ENCODE data around the gene WWC2.

The WWC2 gene

GRCh38 chr4:183205709-183206108, 106.7 kb downstream of the WWC2 start:
- no peak overlapping the region for H3K4me3 ChIP-seq (replicated peaks; ENCODE audit: insufficient read depth, low read length)
- H3K27me3 ChIP-seq (ENCODE audit: insufficient read depth, poor library complexity, severe bottlenecking) = peaks cover 4% of the 10 kb centered on the region
- TF ChIP-seq POLR2AphosphoS5 (IDR thresholded peaks at IDR 0.05; ENCODE audit: low read depth) = no peak
- TF ChIP-seq GABPA (IDR thresholded peaks at IDR 0.05; ENCODE audit: low read depth) = no peak
- TF ChIP-seq SPI1 (IDR thresholded peaks at IDR 0.05; ENCODE audit: borderline replicate concordance, low read depth) = no peak
- no peak overlapping the region for H3K27ac ChIP-seq (replicated peaks)
- no peak for DNase-seq (ENCODE audit: low read depth in 1 of 2, low spot score in 1 of 2)

GRCh38 chr4:183211533-183211932, 112.5 kb downstream of the WWC2 start:
- TF ChIP-seq, protein P1, sequence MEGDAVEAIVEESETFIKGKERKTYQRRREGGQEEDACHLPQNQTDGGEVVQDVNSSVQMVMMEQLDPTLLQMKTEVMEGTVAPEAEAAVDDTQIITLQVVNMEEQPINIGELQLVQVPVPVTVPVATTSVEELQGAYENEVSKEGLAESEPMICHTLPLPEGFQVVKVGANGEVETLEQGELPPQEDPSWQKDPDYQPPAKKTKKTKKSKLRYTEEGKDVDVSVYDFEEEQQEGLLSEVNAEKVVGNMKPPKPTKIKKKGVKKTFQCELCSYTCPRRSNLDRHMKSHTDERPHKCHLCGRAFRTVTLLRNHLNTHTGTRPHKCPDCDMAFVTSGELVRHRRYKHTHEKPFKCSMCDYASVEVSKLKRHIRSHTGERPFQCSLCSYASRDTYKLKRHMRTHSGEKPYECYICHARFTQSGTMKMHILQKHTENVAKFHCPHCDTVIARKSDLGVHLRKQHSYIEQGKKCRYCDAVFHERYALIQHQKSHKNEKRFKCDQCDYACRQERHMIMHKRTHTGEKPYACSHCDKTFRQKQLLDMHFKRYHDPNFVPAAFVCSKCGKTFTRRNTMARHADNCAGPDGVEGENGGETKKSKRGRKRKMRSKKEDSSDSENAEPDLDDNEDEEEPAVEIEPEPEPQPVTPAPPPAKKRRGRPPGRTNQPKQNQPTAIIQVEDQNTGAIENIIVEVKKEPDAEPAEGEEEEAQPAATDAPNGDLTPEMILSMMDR (IDR thresholded peaks at IDR 0.05; ENCODE audit: insufficient read depth, low read length) = no peak
- TF ChIP-seq GABPA (IDR thresholded peaks at IDR 0.05; ENCODE audit: low read depth) = no peak
- TF ChIP-seq, protein P2, sequence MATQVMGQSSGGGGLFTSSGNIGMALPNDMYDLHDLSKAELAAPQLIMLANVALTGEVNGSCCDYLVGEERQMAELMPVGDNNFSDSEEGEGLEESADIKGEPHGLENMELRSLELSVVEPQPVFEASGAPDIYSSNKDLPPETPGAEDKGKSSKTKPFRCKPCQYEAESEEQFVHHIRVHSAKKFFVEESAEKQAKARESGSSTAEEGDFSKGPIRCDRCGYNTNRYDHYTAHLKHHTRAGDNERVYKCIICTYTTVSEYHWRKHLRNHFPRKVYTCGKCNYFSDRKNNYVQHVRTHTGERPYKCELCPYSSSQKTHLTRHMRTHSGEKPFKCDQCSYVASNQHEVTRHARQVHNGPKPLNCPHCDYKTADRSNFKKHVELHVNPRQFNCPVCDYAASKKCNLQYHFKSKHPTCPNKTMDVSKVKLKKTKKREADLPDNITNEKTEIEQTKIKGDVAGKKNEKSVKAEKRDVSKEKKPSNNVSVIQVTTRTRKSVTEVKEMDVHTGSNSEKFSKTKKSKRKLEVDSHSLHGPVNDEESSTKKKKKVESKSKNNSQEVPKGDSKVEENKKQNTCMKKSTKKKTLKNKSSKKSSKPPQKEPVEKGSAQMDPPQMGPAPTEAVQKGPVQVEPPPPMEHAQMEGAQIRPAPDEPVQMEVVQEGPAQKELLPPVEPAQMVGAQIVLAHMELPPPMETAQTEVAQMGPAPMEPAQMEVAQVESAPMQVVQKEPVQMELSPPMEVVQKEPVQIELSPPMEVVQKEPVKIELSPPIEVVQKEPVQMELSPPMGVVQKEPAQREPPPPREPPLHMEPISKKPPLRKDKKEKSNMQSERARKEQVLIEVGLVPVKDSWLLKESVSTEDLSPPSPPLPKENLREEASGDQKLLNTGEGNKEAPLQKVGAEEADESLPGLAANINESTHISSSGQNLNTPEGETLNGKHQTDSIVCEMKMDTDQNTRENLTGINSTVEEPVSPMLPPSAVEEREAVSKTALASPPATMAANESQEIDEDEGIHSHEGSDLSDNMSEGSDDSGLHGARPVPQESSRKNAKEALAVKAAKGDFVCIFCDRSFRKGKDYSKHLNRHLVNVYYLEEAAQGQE (IDR thresholded peaks at IDR 0.05; ENCODE audit: insufficient replicate concordance, low read depth) = no peak
- TF ChIP-seq POLR2AphosphoS5 (IDR thresholded peaks at IDR 0.05; ENCODE audit: low read depth) = no peak
- no peak for TF ChIP-seq SPI1 (IDR thresholded peaks at IDR 0.05; ENCODE audit: borderline replicate concordance, low read depth)

GRCh38 chr4:183213996-183214395, 114.9 kb downstream of the WWC2 start:
- no peaks in the 10 kb centered on the region for H3K27me3 ChIP-seq (ENCODE audit: insufficient read depth, poor library complexity, severe bottlenecking)
- TF ChIP-seq GABPA (IDR thresholded peaks at IDR 0.05; ENCODE audit: low read depth) (no peak), SPI1 (IDR thresholded peaks at IDR 0.05; ENCODE audit: borderline replicate concordance, low read depth) (no peak)
- TF ChIP-seq, protein P1 (IDR thresholded peaks at IDR 0.05; ENCODE audit: insufficient read depth, low read length) = no peak
- no peak overlapping the region for H3K27ac ChIP-seq (replicated peaks)
- H3K4me3 ChIP-seq (replicated peaks; ENCODE audit: insufficient read depth, low read length) = no peak overlapping the region
- no peak for DNase-seq (ENCODE audit: low read depth in 1 of 2, low spot score in 1 of 2)

More at GRCh38 chr4:183211533-183211932, 112.5 kb downstream of the WWC2 start:
- DNase-seq (ENCODE audit: low read depth in 1 of 2, low spot score in 1 of 2) = no peak
- H3K27me3 ChIP-seq (ENCODE audit: insufficient read depth, poor library complexity, severe bottlenecking) = no peaks in the 10 kb centered on the region
- no peak overlapping the region for H3K27ac ChIP-seq (replicated peaks)
- no peak overlapping the region for H3K4me3 ChIP-seq (replicated peaks; ENCODE audit: insufficient read depth, low read length)

DNA sequence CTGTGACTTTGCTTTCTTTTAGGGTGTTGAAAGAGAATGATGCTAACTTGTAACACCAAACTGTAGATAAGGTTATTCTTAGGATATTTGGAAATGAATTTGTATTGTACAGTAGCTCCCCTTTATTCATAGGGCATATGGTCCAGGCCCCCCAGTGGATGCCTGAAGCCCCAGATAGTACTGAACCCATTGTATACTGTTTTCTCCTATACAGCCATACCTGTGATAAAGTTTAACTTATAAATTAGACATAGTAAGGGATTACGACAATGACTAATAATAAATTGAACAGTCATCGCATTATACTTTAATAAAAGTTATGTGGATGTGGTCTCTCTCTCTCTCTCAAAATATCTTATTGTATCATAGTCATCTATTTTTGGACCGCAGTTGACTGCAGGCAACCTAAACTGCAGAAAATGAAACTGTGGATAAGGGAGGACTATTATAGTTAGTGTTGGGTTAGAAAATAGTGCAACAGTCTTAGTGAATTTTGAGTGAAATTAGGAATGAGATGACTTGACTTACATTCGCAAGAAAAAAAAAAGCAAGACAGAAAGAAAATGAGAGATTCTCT, 115.9 kb downstream of the WWC2 start:
- Histone ChIP-seq H3K27ac (replicated peaks) (no peak overlapping the region), H3K4me3 (replicated peaks; ENCODE audit: insufficient read depth, low read length) (no peak overlapping the region), H3K27me3 (ENCODE audit: insufficient read depth, poor library complexity, severe bottlenecking) (no peaks in the 10 kb centered on the region)
- TF ChIP-seq POLR2AphosphoS5 (IDR thresholded peaks at IDR 0.05; ENCODE audit: low read depth) (no peak), SPI1 (IDR thresholded peaks at IDR 0.05; ENCODE audit: borderline replicate concordance, low read depth) (no peak), GABPA (IDR thresholded peaks at IDR 0.05; ENCODE audit: low read depth) (no peak)
- TF ChIP-seq, protein P2 (IDR thresholded peaks at IDR 0.05; ENCODE audit: insufficient replicate concordance, low read depth) = no peak
- TF ChIP-seq, protein P1 (IDR thresholded peaks at IDR 0.05; ENCODE audit: insufficient read depth, low read length) = no peak
- DNase-seq (ENCODE audit: low read depth in 1 of 2, low spot score in 1 of 2) = no peak

Data from HL-60 (cell line).